Measurements from ENCODE around the gene ABCC9. TPM values are rescaled to one million over a fixed set of nuclear protein-coding genes. Genes with fewer than 3 reads are reported as not detected.

ABCC9 gene
- total RNA-seq, 1 experiment from 2014 or later, result not detected

DNA sequence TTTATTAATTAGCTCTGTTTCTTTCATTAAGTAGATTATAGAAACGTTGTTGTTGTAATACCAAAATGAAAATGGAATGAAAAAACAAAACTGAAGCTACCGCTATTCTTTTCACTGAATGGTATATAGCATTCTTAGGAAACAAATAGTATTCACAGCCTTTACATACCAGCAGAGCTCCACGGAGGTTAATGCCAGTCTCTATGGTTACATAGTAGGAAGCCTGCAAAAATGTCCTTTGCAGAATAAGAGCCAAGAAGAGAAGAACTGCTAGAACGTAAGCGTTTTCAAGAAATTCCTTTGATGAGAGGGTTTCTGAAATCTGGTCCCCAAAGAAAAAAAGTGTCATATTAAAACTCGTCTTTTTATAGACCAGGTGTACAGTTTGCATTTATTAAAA lies 30.6 kb downstream of the ABCC9 start:
- H3K79me2 ChIP-seq (ENCODE audit: insufficient read depth, low read length), result no peaks in the 10 kb centered on the region
- no peaks in the 10 kb centered on the region for H3K9me3 Mint-ChIP-seq

More for the DNA sequence above, 30.6 kb downstream of the ABCC9 start:
- Histone ChIP-seq H3K4me2 (ENCODE audit: insufficient read depth, insufficient read length, low read length) (no peak overlapping the region), H2BK15ac (ENCODE audit: low read depth, low read length) (no peak overlapping the region), H2AFZ (ENCODE audit: low read length) (no peak overlapping the region), H4K8ac (replicated peaks; ENCODE audit: insufficient read length, low read depth, low read length) (no peak overlapping the region), H3K9me3 (ENCODE audit: control insufficient read depth, low read depth, low read length) (no peaks in the 10 kb centered on the region), H3K9ac (ENCODE audit: extremely low read depth, insufficient read length, low read length) (no peak overlapping the region), H3K56ac (ENCODE audit: insufficient read length, low read depth, low read length) (no peak overlapping the region), H4K5ac (ENCODE audit: insufficient read length, low read depth, low read length) (no peak overlapping the region), H4K20me1 (ENCODE audit: control insufficient read depth, insufficient read depth, insufficient read length) (no peaks in the 10 kb centered on the region), H3K27ac (ENCODE audit: insufficient read length, low read depth, low read length) (no peak overlapping the region), H4K91ac (ENCODE audit: insufficient read length, low read depth, low read length) (no peak overlapping the region), H3K18ac (ENCODE audit: insufficient read length, low read depth, low read length) (no peak overlapping the region), H3K23me2 (ENCODE audit: insufficient read length, low read depth, low read length, poor library complexity, severe bottlenecking) (no peaks in the 10 kb centered on the region), H3K23ac (ENCODE audit: insufficient read length, low read depth, low read length) (no peak overlapping the region), H3T11ph (ENCODE audit: low read length) (no peak overlapping the region), H3K4ac (ENCODE audit: low read depth, low read length) (no peak overlapping the region), H2BK12ac (ENCODE audit: insufficient read length, low read depth, low read length) (no peak overlapping the region), H3K4me1 (ENCODE audit: insufficient read depth, low read length) (no peaks in the 10 kb centered on the region), H3K27me3 (ENCODE audit: insufficient read depth, low read length) (no peaks in the 10 kb centered on the region), H2AK5ac (ENCODE audit: insufficient read length, low read length) (no peak overlapping the region), H2BK5ac (ENCODE audit: insufficient read length, low read length) (no peak overlapping the region), H2BK120ac (ENCODE audit: low read depth, low read length, poor library complexity, severe bottlenecking) (no peak overlapping the region), H2BK20ac (ENCODE audit: low read depth, low read length, poor library complexity, severe bottlenecking) (no peak overlapping the region), H3K79me1 (ENCODE audit: insufficient read depth, low read depth, low read length, poor library complexity, severe bottlenecking) (no peaks in the 10 kb centered on the region), H3K14ac (ENCODE audit: insufficient read depth, low read length) (no peak overlapping the region)
- no peak overlapping the region for H3K4me3 Mint-ChIP-seq
- H3K4me1 Mint-ChIP-seq, result peaks cover 5 to 15% of the 10 kb centered on the region in 2 experiments; a peak in 3 of 4 replicates
- TF ChIP-seq, protein P1, sequence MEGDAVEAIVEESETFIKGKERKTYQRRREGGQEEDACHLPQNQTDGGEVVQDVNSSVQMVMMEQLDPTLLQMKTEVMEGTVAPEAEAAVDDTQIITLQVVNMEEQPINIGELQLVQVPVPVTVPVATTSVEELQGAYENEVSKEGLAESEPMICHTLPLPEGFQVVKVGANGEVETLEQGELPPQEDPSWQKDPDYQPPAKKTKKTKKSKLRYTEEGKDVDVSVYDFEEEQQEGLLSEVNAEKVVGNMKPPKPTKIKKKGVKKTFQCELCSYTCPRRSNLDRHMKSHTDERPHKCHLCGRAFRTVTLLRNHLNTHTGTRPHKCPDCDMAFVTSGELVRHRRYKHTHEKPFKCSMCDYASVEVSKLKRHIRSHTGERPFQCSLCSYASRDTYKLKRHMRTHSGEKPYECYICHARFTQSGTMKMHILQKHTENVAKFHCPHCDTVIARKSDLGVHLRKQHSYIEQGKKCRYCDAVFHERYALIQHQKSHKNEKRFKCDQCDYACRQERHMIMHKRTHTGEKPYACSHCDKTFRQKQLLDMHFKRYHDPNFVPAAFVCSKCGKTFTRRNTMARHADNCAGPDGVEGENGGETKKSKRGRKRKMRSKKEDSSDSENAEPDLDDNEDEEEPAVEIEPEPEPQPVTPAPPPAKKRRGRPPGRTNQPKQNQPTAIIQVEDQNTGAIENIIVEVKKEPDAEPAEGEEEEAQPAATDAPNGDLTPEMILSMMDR (conservative IDR thresholded peaks at IDR 0.05), result no peak
- no peak overlapping the region for H3K27ac Mint-ChIP-seq
- no peaks in the 10 kb centered on the region for H3K27me3 Mint-ChIP-seq (ENCODE audit: low read depth)
- no CpG with 5 or more reads among the region's 6 CpGs for WGBS (ENCODE audit: extremely low coverage, insufficient read length, low lambda C conversion rate)
- DNase-seq, result no peak
- no peaks in the 10 kb centered on the region for H3K36me3 Mint-ChIP-seq (ENCODE audit: insufficient read depth in 1 of 3, low read depth in 3 of 3)

Data from H9 (cell line).